GM13976 (cell line): ENCODE measurements around the gene PTPN4.

Source experiments
- DNase-seq: peaks from one replicate; pipeline ENCODE4 v3.0.0; 2012; ENCODE audit warnings: low spot score
- CTCF ChIP-seq: IDR thresholded peaks from 2 replicates; pipeline ENCODE4 v1.5.1; 2012; ENCODE audit warnings: borderline replicate concordance, mild to moderate bottlenecking; ENCODE audit not compliant: insufficient read depth; ENCODE audit errors: extremely low read depth, missing control alignments, control extremely low read depth
- in situ Hi-C: fragments of 300-500 bp; cut with MboI; formaldehyde crosslinking; loops from one replicate; pipeline ENCODE4 v1.12.0; 2022; ENCODE audit warnings: low sequenced_read_pairs, mixed read lengths, inconsistent platforms; ENCODE audit not compliant: unreplicated experiment

PTPN4 gene

DNA sequence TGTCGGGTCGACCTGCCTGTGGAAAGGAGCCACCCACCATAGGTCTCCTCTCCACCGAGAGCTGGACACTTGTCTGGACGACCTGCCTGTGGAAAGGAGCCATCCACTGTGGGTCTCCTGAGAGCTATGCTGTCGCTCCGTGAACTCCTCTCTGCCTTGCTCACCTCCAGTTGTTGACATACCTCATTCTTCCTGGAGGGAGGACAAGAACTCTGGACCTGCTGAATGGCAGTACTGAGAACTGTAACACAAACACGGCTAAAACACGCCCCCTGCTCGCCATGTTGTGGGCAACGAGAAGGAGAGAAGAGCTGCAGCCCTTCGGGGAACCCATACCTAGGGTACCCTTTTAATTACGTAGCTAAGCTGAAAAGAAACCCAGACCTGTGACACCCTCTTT lies 77.6 kb downstream of the PTPN4 start:
- in situ Hi-C loops, result no loop called here
- DNase-seq, result no peak
- no peak for TF ChIP-seq CTCF

DNA sequence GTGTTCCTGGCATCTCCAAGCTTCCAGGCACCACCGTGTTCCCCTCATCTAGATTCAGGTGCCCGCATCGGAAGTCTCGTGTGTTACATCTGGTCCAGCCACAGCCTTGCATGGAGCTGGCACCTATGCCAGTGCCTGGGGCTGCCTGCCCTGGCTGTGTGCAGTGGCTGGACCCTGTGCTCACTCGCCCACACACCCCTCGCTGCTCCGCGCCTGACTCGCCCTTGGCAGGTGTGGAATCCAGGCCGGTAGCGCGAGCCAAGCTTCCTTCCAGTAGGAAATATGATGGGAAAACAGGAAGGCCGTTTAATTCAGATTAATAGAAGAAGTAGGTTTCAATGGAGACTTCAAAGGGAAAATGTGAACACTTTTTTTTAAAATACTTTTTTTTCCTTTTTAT lies 78.0 kb downstream of the PTPN4 start:
- in situ Hi-C loops, result no loop called here
- no peak for TF ChIP-seq CTCF
- DNase-seq, result no peak

DNA sequence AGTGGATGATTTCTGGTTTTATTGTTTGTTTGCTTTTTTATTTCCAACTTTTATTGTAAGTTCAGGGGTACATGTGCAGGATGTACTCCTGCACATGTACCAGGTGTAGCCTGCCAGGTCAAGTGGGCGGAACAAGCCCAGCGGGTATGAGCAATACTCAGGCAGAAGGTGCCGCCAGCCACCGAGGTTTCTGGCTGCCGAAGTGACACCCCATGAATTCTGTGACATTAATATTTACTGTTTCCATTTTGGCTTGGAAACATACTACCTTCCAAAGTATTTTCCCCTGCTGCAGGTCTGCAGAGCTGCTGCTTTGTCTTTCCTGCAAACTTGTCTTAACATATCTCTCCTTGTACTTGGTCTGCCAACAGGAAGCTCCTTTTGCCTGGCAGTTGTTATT lies 78.5 kb downstream of the PTPN4 start:
- in situ Hi-C loops, result no loop called here
- TF ChIP-seq CTCF, result no peak
- no peak for DNase-seq

DNA sequence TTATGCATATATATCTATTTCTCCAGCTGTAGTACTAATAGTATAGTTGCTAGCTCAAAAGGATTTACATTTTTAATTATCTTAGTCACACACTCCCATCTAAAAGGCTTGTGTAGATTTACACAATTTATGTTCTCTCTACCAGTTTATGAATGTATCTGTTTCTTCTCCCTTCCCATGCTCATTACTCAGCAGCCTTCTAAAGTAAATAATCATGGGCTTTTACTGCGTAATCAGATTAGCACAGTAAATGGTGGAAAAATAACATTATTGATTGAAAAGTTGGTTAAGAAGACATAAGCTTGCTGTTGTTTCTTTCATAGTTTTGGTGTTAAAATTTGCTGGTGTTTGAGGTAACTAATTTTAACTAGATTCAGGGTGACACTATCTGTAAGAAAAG lies 81.8 kb downstream of the PTPN4 start:
- in situ Hi-C loops, result no loop called here
- DNase-seq, result no peak
- no peak for TF ChIP-seq CTCF

- no peak for DNase-seq
- in situ Hi-C loops, result no loop called here
- no peak for TF ChIP-seq CTCF
These were observed 86.3 kb downstream of the PTPN4 start for GRCh38 chr2:119846021-119846420.

GRCh38 chr2:119849838-119850565 lies 90.3 kb downstream of the PTPN4 start:
- no peak for DNase-seq
- in situ Hi-C loops, result no loop called here
- TF ChIP-seq CTCF, result no peak
